Progenitor cell of endocrine pancreas (in vitro differentiated cells): ENCODE data around the gene ABCC3. TPM values are rescaled to one million over a fixed set of nuclear protein-coding genes. Genes with fewer than 3 reads are reported as not detected.
A peak's percentile ranks its signal among the peaks of the same experiment; 100 is the strongest.

ENCODE experiments used
- DNase-seq: peaks from one replicate; pipeline ENCODE4 v3.0.0; 2021; ENCODE audit warnings: low spot score; ENCODE audit not compliant: unreplicated experiment
- H3K27ac Mint-ChIP-seq: 2 replicates; pipeline ENCODE4 v1.8.0; 2021; ENCODE audit warnings: mild to moderate bottlenecking, moderate library complexity, mixed read lengths
- H3K27me3 Mint-ChIP-seq: 2 replicates; pipeline ENCODE4 v1.8.0; 2021; ENCODE audit warnings: mixed read lengths
- H3K36me3 Mint-ChIP-seq: 2 replicates; pipeline ENCODE4 v1.8.0; 2022; ENCODE audit warnings: mixed read lengths; ENCODE audit not compliant: insufficient read depth
- H3K4me1 Mint-ChIP-seq: 2 replicates; pipeline ENCODE4 v1.8.0; 2021; ENCODE audit warnings: low read depth, mixed read lengths
- H3K4me3 Mint-ChIP-seq: 2 replicates; pipeline ENCODE4 v1.8.0; 2021; ENCODE audit warnings: low read depth, mild to moderate bottlenecking, moderate library complexity, mixed read lengths
- H3K9me3 Mint-ChIP-seq: 2 replicates; pipeline ENCODE4 v1.8.0; 2021; ENCODE audit warnings: low read depth, mixed read lengths
- total RNA-seq: library from RNA; stranded (reverse); gene quantifications from 2 replicates; pipeline ENCODE4 v1.2.1, GENCODE V29; 2021
- TF ChIP-seq, protein P1 (sequence below): fragments of 200-600 bp; sonication (generic); IDR thresholded peaks from one replicate; pipeline ENCODE4 v1.5.0; 2021; ENCODE audit warnings: antibody characterized with exemption, mild to moderate bottlenecking; ENCODE audit not compliant: unreplicated experiment

Gene ABCC3
- total RNA-seq, 1 donor from 2014 or later, result 1.6 TPM

GRCh38 chr17:50625032-50625871, 9.4 kb upstream of the ABCC3 start:
- Mint-ChIP-seq H3K36me3 (no peaks in the 10 kb centered on the region), H3K4me1 (peaks cover 18% of the 10 kb centered on the region), H3K27ac (peak overlapping the region; percentile 65), H3K9me3 (no peaks in the 10 kb centered on the region), H3K27me3 (peaks cover 16% of the 10 kb centered on the region), H3K4me3 (no peak overlapping the region)
- DNase-seq, result no peak
- TF ChIP-seq, protein P1, sequence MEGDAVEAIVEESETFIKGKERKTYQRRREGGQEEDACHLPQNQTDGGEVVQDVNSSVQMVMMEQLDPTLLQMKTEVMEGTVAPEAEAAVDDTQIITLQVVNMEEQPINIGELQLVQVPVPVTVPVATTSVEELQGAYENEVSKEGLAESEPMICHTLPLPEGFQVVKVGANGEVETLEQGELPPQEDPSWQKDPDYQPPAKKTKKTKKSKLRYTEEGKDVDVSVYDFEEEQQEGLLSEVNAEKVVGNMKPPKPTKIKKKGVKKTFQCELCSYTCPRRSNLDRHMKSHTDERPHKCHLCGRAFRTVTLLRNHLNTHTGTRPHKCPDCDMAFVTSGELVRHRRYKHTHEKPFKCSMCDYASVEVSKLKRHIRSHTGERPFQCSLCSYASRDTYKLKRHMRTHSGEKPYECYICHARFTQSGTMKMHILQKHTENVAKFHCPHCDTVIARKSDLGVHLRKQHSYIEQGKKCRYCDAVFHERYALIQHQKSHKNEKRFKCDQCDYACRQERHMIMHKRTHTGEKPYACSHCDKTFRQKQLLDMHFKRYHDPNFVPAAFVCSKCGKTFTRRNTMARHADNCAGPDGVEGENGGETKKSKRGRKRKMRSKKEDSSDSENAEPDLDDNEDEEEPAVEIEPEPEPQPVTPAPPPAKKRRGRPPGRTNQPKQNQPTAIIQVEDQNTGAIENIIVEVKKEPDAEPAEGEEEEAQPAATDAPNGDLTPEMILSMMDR, result no peak

DNA sequence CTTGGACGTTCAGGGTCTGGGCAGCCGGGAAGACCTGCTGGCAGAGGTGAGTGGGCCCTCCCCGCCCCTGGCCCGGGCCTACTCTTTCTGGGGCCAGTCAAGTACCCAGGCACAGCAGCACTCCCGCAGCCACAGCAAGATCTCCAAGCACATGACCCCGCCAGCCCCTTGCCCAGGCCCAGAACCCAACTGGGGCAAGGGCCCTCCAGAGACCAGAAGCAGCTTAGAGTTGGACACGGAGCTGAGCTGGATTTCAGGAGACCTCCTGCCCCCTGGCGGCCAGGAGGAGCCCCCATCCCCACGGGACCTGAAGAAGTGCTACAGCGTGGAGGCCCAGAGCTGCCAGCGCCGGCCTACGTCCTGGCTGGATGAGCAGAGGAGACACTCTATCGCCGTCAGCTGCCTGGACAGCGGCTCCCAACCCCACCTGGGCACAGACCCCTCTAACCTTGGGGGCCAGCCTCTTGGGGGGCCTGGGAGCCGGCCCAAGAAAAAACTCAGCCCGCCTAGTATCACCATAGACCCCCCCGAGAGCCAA, 8.6 kb upstream of the ABCC3 start:
- H3K9me3 Mint-ChIP-seq, result no peaks in the 10 kb centered on the region
- peaks cover 9% of the 10 kb centered on the region for H3K27me3 Mint-ChIP-seq
- peaks cover 18% of the 10 kb centered on the region for H3K4me1 Mint-ChIP-seq
- H3K4me3 Mint-ChIP-seq, result no peak overlapping the region
- peak; percentile 68 for DNase-seq
- TF ChIP-seq, protein P1, result peak; percentile 88
- no peaks in the 10 kb centered on the region for H3K36me3 Mint-ChIP-seq
- no peak overlapping the region for H3K27ac Mint-ChIP-seq

- Mint-ChIP-seq H3K4me3 (no peak overlapping the region), H3K27me3 (peaks cover 9% of the 10 kb centered on the region), H3K4me1 (peaks cover 14% of the 10 kb centered on the region), H3K36me3 (no peaks in the 10 kb centered on the region), H3K27ac (no peak overlapping the region), H3K9me3 (no peaks in the 10 kb centered on the region)
- no peak for DNase-seq
- TF ChIP-seq, protein P1, result no peak
These were observed 7.5 kb upstream of the ABCC3 start for GRCh38 chr17:50627036-50627781.

DNA sequence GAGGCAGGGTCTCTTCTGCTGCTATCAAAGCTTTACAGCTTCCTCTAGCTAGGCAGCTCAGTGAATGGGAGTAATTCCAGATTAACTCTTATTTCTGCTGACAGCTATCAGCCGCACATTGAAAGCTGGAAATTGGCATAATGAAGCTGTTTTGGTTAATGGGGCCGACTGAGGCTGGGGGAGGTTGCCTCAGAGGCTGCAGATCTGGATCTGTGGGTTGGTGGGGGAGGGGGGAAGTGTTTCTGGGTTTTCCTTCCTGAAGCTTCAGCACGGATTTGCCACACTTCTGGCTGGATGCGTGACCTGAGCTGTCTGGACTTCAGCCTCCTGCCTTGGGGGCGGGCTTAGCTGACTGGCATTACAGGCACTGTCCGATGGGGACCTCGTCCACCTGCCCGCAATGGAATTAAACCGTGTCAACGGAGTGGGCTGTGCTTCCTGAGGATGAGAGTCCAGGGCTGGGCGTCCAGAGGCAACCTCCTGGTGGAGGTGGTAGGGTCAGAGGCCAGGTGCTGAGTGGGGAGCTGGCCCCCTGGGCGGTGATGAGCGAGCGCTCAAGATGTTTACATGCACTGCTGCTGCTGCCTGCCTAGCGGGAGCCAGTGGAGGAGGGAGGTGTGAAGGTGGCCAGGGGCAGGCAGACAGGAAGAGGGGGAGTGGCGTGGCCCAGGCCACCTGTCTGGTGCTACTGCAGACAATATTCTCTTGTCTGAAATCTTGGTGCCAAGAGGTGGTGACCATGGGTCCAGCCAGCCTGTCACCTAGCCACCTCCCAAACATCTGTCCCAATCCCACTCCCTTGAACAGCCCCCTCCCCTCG, 6.7 kb upstream of the ABCC3 start:
- TF ChIP-seq, protein P1, result no peak
- H3K36me3 Mint-ChIP-seq, result no peaks in the 10 kb centered on the region
- H3K9me3 Mint-ChIP-seq, result no peaks in the 10 kb centered on the region
- peaks cover 14% of the 10 kb centered on the region for H3K4me1 Mint-ChIP-seq
- DNase-seq, result no peak
- no peak overlapping the region for H3K27ac Mint-ChIP-seq
- peaks cover 16% of the 10 kb centered on the region for H3K27me3 Mint-ChIP-seq
- peak overlapping the region; percentile 55 for H3K4me3 Mint-ChIP-seq
